ENCODE results near the gene GPSM1. TPM values are rescaled to one million over a fixed set of nuclear protein-coding genes. Genes with fewer than 3 reads are reported as not detected.

GPSM1 gene
- total and polyA plus RNA-seq, 4 donors, result 0.11 to 2.9 (median 1.6) TPM

- WGBS, result 78% methylated on average over 16 of the region's 16 CpGs
- Histone ChIP-seq H3K27me3 (ENCODE audit: control insufficient read depth in 4 of 4, insufficient read depth in 4 of 4, low read length in 3 of 4) (no peaks in the 10 kb centered on the region), H3K9ac (ENCODE audit: low read depth in 1 of 2, low read length in 2 of 2) (no peak overlapping the region), H3K4me3 (ENCODE audit: low read depth in 1 of 3, low read length in 3 of 3) (no peak overlapping the region), H3K4me1 (ENCODE audit: control insufficient read depth in 4 of 4, insufficient read depth in 4 of 4, low read length in 3 of 4) (peaks cover 0 to 5% (median 1%) of the 10 kb centered on the region in 4 donors), H3K36me3 (ENCODE audit: control insufficient read depth in 4 of 4, insufficient read depth in 3 of 4, low read depth in 1 of 4, low read length in 3 of 4) (no peaks in the 10 kb centered on the region), H3K9me3 (ENCODE audit: control insufficient read depth in 4 of 4, low read length in 3 of 4) (no peaks in the 10 kb centered on the region), H3K27ac (ENCODE audit: low read depth in 1 of 2, low read length in 2 of 2) (no peak overlapping the region)
- no peak for DNase-seq (ENCODE audit: low spot score)
- TF ChIP-seq EGR1 (IDR thresholded peaks at IDR 0.05; ENCODE audit: low read depth in 2 of 2), result no peak
- no peak for TF ChIP-seq SP1 (IDR thresholded peaks at IDR 0.05)
- no peak for TF ChIP-seq ZBTB33 (IDR thresholded peaks at IDR 0.05)
- no peak for TF ChIP-seq JUND (IDR thresholded peaks at IDR 0.05)
- no peak for TF ChIP-seq CTCF (IDR thresholded peaks at IDR 0.05; ENCODE audit: low read depth, low read length, missing input control)
- no peak for TF ChIP-seq FOXA2 (IDR thresholded peaks at IDR 0.05)
- TF ChIP-seq GABPA (IDR thresholded peaks at IDR 0.05 in 1 of 2, conservative IDR thresholded peaks at IDR 0.05 in 1 of 2), result no peak
- TF ChIP-seq ATF3 (IDR thresholded peaks at IDR 0.05), result no peak
Observed at GRCh38 chr9:136352682-136353081, 25.3 kb downstream of the GPSM1 start.

- H3K36me3 ChIP-seq (ENCODE audit: control insufficient read depth in 4 of 4, insufficient read depth in 3 of 4, low read depth in 1 of 4, low read length in 3 of 4), result no peaks in the 10 kb centered on the region
- DNase-seq (ENCODE audit: low spot score), result no peak
- WGBS, result 82% methylated on average over 11 of the region's 11 CpGs
- H3K9me3 ChIP-seq (ENCODE audit: control insufficient read depth in 4 of 4, low read length in 3 of 4), result no peaks in the 10 kb centered on the region
- H3K9ac ChIP-seq (ENCODE audit: low read depth in 1 of 2, low read length in 2 of 2), result no peak overlapping the region
- no peak overlapping the region for H3K4me3 ChIP-seq (ENCODE audit: low read depth in 1 of 3, low read length in 3 of 3)
- no peak overlapping the region for H3K27ac ChIP-seq (ENCODE audit: low read depth in 1 of 2, low read length in 2 of 2)
- peaks cover 0 to 5% (median 1%) of the 10 kb centered on the region in 4 donors for H3K4me1 ChIP-seq (ENCODE audit: control insufficient read depth in 4 of 4, insufficient read depth in 4 of 4, low read length in 3 of 4)
- TF ChIP-seq EGR1 (IDR thresholded peaks at IDR 0.05; ENCODE audit: low read depth in 2 of 2), result no peak
- TF ChIP-seq TAF1 (conservative IDR thresholded peaks at IDR 0.05), result no peak
- no peak for TF ChIP-seq HNF4A (conservative IDR thresholded peaks at IDR 0.05)
- H3K27me3 ChIP-seq (ENCODE audit: control insufficient read depth in 4 of 4, insufficient read depth in 4 of 4, low read length in 3 of 4), result no peaks in the 10 kb centered on the region
Observed at GRCh38 chr9:136353088-136353487, 25.7 kb downstream of the GPSM1 start.

- H3K4me3 ChIP-seq (ENCODE audit: low read depth in 1 of 3, low read length in 3 of 3), result no peak overlapping the region
- TF ChIP-seq HNF4G (IDR thresholded peaks at IDR 0.05) (no peak), EGR1 (IDR thresholded peaks at IDR 0.05; ENCODE audit: low read depth in 2 of 2) (no peak), TAF1 (conservative IDR thresholded peaks at IDR 0.05) (no peak), NR2F2 (IDR thresholded peaks at IDR 0.05) (no peak), FOXA2 (IDR thresholded peaks at IDR 0.05) (no peak), FOXA1 (IDR thresholded peaks at IDR 0.05) (no peak), ATF3 (IDR thresholded peaks at IDR 0.05) (no peak), MAX (IDR thresholded peaks at IDR 0.05) (no peak)
- no peaks in the 10 kb centered on the region for H3K27me3 ChIP-seq (ENCODE audit: control insufficient read depth in 4 of 4, insufficient read depth in 4 of 4, low read length in 3 of 4)
- peaks cover 0 to 5% (median 1%) of the 10 kb centered on the region in 4 donors for H3K4me1 ChIP-seq (ENCODE audit: control insufficient read depth in 4 of 4, insufficient read depth in 4 of 4, low read length in 3 of 4)
- WGBS, result 83% methylated on average over 13 of the region's 13 CpGs
- no peaks in the 10 kb centered on the region for H3K36me3 ChIP-seq (ENCODE audit: control insufficient read depth in 4 of 4, insufficient read depth in 3 of 4, low read depth in 1 of 4, low read length in 3 of 4)
- no peak overlapping the region for H3K27ac ChIP-seq (ENCODE audit: low read depth in 1 of 2, low read length in 2 of 2)
- H3K9ac ChIP-seq (ENCODE audit: low read depth in 1 of 2, low read length in 2 of 2), result no peak overlapping the region
- H3K9me3 ChIP-seq (ENCODE audit: control insufficient read depth in 4 of 4, low read length in 3 of 4), result no peaks in the 10 kb centered on the region
- DNase-seq (ENCODE audit: low spot score), result no peak
Observed at GRCh38 chr9:136353757-136354488, 26.6 kb downstream of the GPSM1 start.

Data from liver (tissue), 9 donors.